ENCODE results near the gene DUSP15.

The DUSP15 gene

GRCh38 chr20:31894980-31895675, 24.8 kb upstream of the DUSP15 start:
- DNase-seq (ENCODE audit: low spot score): peak; percentile 86

GRCh38 chr20:31890646-31891045, 20.3 kb upstream of the DUSP15 start:
- DNase-seq (ENCODE audit: low spot score): no peak

- DNase-seq (ENCODE audit: low spot score): no peak
These were observed 13.5 kb upstream of the DUSP15 start for GRCh38 chr20:31883829-31884228.

- DNase-seq (ENCODE audit: low spot score): no peak
These were observed 11.6 kb upstream of the DUSP15 start for GRCh38 chr20:31881945-31882344.

GRCh38 chr20:31879143-31879987, 9.0 kb upstream of the DUSP15 start:
- peak; percentile 97 for DNase-seq (ENCODE audit: low spot score)

GRCh38 chr20:31877684-31878083, 7.4 kb upstream of the DUSP15 start:
- no peak for DNase-seq (ENCODE audit: low spot score)

GRCh38 chr20:31875671-31876070, 5.3 kb upstream of the DUSP15 start:
- DNase-seq (ENCODE audit: low spot score): no peak

- DNase-seq (ENCODE audit: low spot score): no peak
These were observed 2.1 kb upstream of the DUSP15 start for GRCh38 chr20:31872406-31872805.

- no peak for DNase-seq (ENCODE audit: low spot score)
These were observed 1.3 kb upstream of the DUSP15 start for GRCh38 chr20:31871618-31871954.

- DNase-seq (ENCODE audit: low spot score): no peak
These were observed 645 bp upstream of the DUSP15 start for GRCh38 chr20:31870726-31871617.

- no peak for DNase-seq (ENCODE audit: low spot score)
These were observed 720 bp downstream of the DUSP15 start for GRCh38 chr20:31869673-31869941.

- no peak for DNase-seq (ENCODE audit: low spot score)
These were observed 1.3 kb downstream of the DUSP15 start for GRCh38 chr20:31868853-31869672.

- no peak for DNase-seq (ENCODE audit: low spot score)
These were observed 4.1 kb downstream of the DUSP15 start for GRCh38 chr20:31866221-31866620.

- DNase-seq (ENCODE audit: low spot score): no peak
These were observed 5.6 kb downstream of the DUSP15 start for GRCh38 chr20:31864521-31865400.

- DNase-seq (ENCODE audit: low spot score): no peak
These were observed 6.8 kb downstream of the DUSP15 start for GRCh38 chr20:31863296-31864085.

- no peak for DNase-seq (ENCODE audit: low spot score)
These were observed 7.8 kb downstream of the DUSP15 start for GRCh38 chr20:31862506-31862905.

- DNase-seq (ENCODE audit: low spot score): no peak
These were observed 8.2 kb downstream of the DUSP15 start for GRCh38 chr20:31862157-31862470.

- DNase-seq (ENCODE audit: low spot score): peak; percentile 45
These were observed 8.8 kb downstream of the DUSP15 start for GRCh38 chr20:31861385-31862156.

GRCh38 chr20:31861135-31861384, 9.3 kb downstream of the DUSP15 start:
- DNase-seq (ENCODE audit: low spot score): no peak

All from Ammon's horn (tissue), 1 donor.